Stimulated activated naive B cell treated with anti-CD40 and anti-IgM and Interleukin-4, amounts not matched to agents 10 μg/mL and 1 μg/mL and 100 μg/mL, for 72 hours (primary cell): Measurements from ENCODE around the gene ZNF267.
"Not testable (repeated sequence)": the region's sequence is repeated elsewhere in the genome, so short reads cannot be mapped to it uniquely, and the experiment has no call there.

Source experiments
- ATAC-seq, 2 donors: fragments of 150-1000 bp; cut with Tn5 transposase; replicated peaks; 2 replicates each; pipeline ENCODE4 v1.10.0; 2021; ENCODE audit warnings: moderate library complexity in 1 of 2
- DNase-seq: peaks from one replicate; pipeline ENCODE4 v3.0.0; 2021
- H3K27ac Mint-ChIP-seq: one replicate; pipeline ENCODE4 v1.8.0; 2022; ENCODE audit warnings: mild to moderate bottlenecking, mixed read lengths
- H3K27me3 Mint-ChIP-seq, 2 donors: one replicate each; pipeline ENCODE4 v1.8.0; 2022; ENCODE audit warnings: mixed read lengths in 2 of 2
- H3K36me3 Mint-ChIP-seq, 2 donors: one replicate each; pipeline ENCODE4 v1.8.0; 2022; ENCODE audit warnings: mixed read lengths in 2 of 2, mild to moderate bottlenecking in 1 of 2
- H3K4me1 Mint-ChIP-seq, 2 donors: one replicate each; pipeline ENCODE4 v1.8.0; 2022; ENCODE audit warnings: mixed read lengths in 2 of 2, mild to moderate bottlenecking in 1 of 2
- H3K4me3 Mint-ChIP-seq, 2 donors: one replicate each; pipeline ENCODE4 v1.8.0; 2022; ENCODE audit warnings: mild to moderate bottlenecking in 2 of 2, mixed read lengths in 2 of 2, moderate library complexity in 1 of 2
- H3K9me3 Mint-ChIP-seq, 2 donors: one replicate each; pipeline ENCODE4 v1.8.0; 2022; ENCODE audit warnings: mixed read lengths in 2 of 2, mild to moderate bottlenecking in 1 of 2

The ZNF267 gene

DNA sequence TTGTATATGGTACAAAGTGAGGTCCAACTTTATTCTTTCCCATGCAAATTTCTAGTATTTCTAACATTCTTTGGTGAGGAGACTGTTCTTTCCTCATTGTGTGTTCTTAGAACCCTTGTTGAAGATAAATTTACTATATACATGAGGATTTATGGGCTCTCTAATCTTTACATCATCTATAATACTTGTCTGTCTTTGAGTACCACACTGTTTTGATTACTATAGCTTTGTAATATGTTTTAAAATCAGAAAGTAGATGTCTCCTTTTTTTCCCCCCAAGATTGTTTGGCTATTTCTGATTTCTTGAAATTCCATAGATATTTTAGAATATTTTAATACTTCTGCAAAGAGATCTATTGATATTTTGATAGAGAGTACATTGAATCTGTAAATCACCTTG lies 23.7 kb downstream of the ZNF267 start:
- H3K36me3 Mint-ChIP-seq = peaks cover 80 to 84% of the 10 kb centered on the region in 2 donors
- H3K9me3 Mint-ChIP-seq = peaks cover 16 to 18% of the 10 kb centered on the region in 2 donors
- no peak for ATAC-seq
- no peak overlapping the region for H3K27ac Mint-ChIP-seq
- H3K4me1 Mint-ChIP-seq = peaks cover 31 to 46% of the 10 kb centered on the region in 2 donors
- no peak overlapping the region for H3K4me3 Mint-ChIP-seq
- H3K27me3 Mint-ChIP-seq = no peaks in the 10 kb centered on the region
- DNase-seq = no peak

DNA sequence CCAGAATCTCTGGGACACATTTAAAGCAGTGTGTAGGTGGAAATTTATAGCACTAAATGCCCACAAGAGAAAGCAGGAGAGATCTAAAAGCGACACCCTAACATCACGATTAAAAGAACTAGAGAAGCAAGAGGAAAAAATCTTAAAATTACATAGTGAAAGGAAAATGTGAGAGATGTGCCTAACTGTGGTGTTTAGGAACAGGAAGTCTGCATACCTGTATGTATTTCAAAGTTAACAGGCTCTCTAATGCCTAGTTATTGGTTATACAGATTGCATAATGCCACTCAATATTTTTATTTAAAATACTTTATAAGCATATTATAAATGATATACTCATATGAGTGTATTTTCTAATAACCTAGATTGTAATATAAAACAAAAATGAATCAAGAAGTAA lies 25.9 kb downstream of the ZNF267 start:
- H3K9me3 Mint-ChIP-seq = peaks cover 23 to 25% of the 10 kb centered on the region in 2 donors
- H3K27ac Mint-ChIP-seq = no peak overlapping the region
- ATAC-seq = no peak
- peaks cover 76 to 82% of the 10 kb centered on the region in 2 donors for H3K36me3 Mint-ChIP-seq
- H3K4me1 Mint-ChIP-seq = peaks cover 19 to 35% of the 10 kb centered on the region in 2 donors
- no peak overlapping the region for H3K4me3 Mint-ChIP-seq
- no peaks in the 10 kb centered on the region for H3K27me3 Mint-ChIP-seq
- DNase-seq = no peak

DNA sequence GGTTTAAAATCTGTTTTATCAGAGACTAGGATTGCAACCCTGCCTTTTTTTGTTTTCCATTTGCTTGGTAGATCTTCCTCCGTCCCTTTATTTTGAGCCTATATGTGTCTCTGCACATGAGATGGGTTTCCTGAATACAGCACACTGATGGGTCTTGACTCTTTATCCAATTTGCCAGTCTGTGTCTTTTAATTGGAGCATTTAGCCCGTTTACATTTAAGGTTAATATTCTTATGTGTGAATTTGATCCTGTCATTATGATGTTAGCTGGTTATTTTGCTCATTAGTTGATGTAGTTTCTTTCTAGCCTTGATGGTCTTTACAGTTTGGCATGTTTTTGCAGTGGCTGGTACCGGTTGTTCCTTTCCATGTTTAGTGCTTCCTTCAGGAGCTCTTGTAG lies 31.0 kb downstream of the ZNF267 start:
- Mint-ChIP-seq H3K4me1 (peaks cover 7 to 36% of the 10 kb centered on the region in 2 donors), H3K36me3 (peaks cover 79% of the 10 kb centered on the region in 2 donors), H3K9me3 (peaks cover 39 to 40% of the 10 kb centered on the region in 2 donors), H3K27ac (peak overlapping the region; percentile 14)
- not testable (repeated sequence) for H3K4me3 Mint-ChIP-seq, DNase-seq, H3K27me3 Mint-ChIP-seq, ATAC-seq

DNA sequence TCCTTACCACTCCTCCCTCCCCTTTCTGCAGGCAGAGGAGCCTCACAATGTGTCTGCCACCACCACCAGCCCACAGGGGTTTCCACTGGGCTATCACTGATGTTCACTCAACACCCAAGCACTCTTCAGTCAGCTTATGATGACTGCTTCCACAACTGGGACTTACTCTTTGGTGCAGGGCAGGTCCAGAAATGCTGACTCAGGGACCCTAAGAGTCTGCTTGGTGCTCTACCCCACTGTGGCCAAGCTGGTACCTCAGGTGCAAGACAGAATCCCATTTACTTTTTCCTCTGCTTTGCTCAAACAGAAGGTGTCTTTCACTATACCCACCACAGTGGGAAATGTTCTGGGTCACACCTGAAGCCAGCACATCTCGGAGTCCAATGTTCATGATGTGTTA lies 40.1 kb downstream of the ZNF267 start:
- H3K9me3 Mint-ChIP-seq = peaks cover 53 to 56% of the 10 kb centered on the region in 2 donors

DNA sequence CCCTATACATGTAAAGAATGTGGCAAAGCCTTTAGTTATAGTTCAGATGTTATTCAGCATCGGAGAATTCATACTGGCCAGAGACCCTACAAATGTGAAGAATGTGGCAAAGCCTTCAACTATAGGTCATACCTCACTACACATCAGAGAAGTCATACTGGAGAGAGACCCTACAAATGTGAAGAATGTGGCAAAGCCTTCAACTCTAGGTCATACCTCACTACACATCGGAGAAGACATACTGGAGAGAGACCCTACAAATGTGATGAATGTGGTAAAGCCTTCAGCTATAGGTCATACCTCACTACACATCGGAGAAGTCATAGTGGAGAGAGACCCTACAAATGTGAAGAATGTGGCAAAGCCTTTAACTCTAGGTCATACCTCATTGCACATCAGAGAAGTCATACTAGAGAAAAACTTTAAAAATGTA lies 42.5 kb downstream of the ZNF267 start:
- ATAC-seq = no peak
- peaks cover 87 to 88% of the 10 kb centered on the region in 2 donors for H3K36me3 Mint-ChIP-seq
- H3K27ac Mint-ChIP-seq = peak overlapping the region; percentile 96
- peaks cover 0 to 3% of the 10 kb centered on the region in 2 donors for H3K27me3 Mint-ChIP-seq
- DNase-seq = no peak
- H3K4me1 Mint-ChIP-seq = peaks cover 6 to 15% of the 10 kb centered on the region in 2 donors
- H3K9me3 Mint-ChIP-seq = peaks cover 46% of the 10 kb centered on the region in 2 donors
- H3K4me3 Mint-ChIP-seq = peak overlapping the region; percentile 67 to 72

More for the DNA sequence above, 40.1 kb downstream of the ZNF267 start:
- peaks cover 93 to 94% of the 10 kb centered on the region in 2 donors for H3K36me3 Mint-ChIP-seq
- H3K4me1 Mint-ChIP-seq = peaks cover 6 to 21% of the 10 kb centered on the region in 2 donors
- peak overlapping the region; percentile 9 for H3K27ac Mint-ChIP-seq
- DNase-seq (no peak), ATAC-seq (no peak)
- peaks cover 0 to 3% of the 10 kb centered on the region in 2 donors for H3K27me3 Mint-ChIP-seq
- no peak overlapping the region for H3K4me3 Mint-ChIP-seq

DNA sequence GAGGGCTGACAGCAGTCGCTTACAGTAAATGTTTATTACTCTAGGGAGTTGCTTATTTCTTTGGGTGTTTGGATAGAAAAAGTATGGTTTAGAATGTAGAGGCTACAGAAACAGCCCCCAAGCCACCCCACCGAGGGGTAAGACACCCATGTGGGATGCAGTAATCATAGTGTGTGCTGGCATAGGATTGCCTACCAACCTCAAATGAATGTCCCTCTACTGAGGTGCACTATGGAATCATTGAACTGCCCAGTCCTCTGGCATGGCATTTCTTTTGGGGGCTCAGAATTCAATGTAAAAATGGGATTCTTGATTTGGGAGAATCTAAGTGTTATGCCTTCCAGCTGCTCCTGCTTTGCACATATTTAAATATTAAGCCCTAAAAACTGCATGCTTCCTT lies 46.8 kb downstream of the ZNF267 start:
- peak overlapping the region in 1 of 2 donors; percentile 21 for H3K4me3 Mint-ChIP-seq
- DNase-seq = no peak
- peaks cover 0 to 5% of the 10 kb centered on the region in 2 donors for H3K4me1 Mint-ChIP-seq
- H3K27me3 Mint-ChIP-seq = peaks cover 0 to 3% of the 10 kb centered on the region in 2 donors
- peaks cover 26% of the 10 kb centered on the region in 2 donors for H3K9me3 Mint-ChIP-seq
- peak overlapping the region; percentile 69 for H3K27ac Mint-ChIP-seq
- no peak for ATAC-seq
- H3K36me3 Mint-ChIP-seq = peaks cover 49 to 63% of the 10 kb centered on the region in 2 donors

DNA sequence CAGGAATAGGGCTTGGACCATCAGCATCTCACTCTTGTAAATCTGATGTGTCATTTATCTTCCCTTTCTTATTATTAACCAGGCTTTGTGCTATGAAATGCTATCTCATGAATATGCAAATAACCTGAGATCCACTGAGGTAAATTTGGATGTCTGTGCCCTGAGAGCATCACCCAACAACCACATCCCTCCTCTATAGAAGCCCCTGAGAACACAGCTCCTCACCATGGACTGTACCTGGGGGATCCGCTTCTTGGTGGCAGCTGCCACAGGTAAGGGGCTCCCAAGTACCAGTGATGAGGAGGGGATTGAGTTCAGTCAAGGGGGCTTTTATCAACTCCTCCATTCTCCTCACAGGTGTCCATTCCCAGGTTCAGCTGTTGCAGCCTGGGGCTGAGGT lies 78.2 kb downstream of the ZNF267 start:
- not testable (repeated sequence) for H3K4me3 Mint-ChIP-seq, H3K4me1 Mint-ChIP-seq, ATAC-seq, DNase-seq, H3K9me3 Mint-ChIP-seq, H3K27me3 Mint-ChIP-seq, H3K36me3 Mint-ChIP-seq, H3K27ac Mint-ChIP-seq

DNA sequence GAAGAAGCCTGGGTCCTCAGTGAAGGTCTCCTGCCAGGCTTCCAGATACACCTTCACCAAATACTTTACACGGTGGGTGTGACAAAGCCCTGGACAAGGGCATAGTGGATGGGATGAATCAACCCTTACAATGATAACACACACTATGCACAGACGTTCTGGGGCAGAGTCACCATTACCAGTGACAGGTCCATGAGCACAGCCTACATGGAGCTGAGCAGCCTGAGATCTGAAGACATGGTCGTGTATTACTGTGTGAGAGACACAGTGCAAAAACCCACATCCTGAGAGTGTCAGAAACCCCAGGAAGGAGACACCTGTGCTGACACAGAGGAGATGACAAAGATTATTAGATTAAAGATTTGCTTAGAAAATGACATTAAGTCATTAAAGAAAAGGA lies 78.6 kb downstream of the ZNF267 start:
- DNase-seq, ATAC-seq, H3K9me3 Mint-ChIP-seq, H3K27ac Mint-ChIP-seq, H3K4me1 Mint-ChIP-seq, H3K27me3 Mint-ChIP-seq, H3K36me3 Mint-ChIP-seq, H3K4me3 Mint-ChIP-seq: not testable (repeated sequence)

DNA sequence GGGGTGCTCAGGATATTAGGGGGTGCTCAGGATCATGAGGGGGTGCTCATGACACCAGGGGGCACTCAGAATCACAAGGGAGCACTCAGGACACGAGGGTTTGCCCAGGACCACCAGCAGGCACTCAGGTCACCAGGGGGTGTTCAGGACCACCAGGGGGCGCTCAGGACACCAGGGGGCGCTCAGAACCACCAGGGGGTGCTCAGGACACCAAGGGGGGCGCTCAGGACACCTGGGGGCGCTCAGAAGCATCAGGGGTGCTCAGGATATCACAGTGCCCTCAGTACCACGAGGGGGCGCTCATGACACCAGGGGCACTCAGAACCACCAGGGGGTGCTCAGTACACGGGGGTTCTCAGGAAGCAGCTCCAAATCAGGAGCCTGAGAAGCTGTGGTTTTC lies 82.6 kb downstream of the ZNF267 start:
- not testable (repeated sequence) for H3K36me3 Mint-ChIP-seq, H3K4me1 Mint-ChIP-seq, H3K9me3 Mint-ChIP-seq, ATAC-seq, DNase-seq, H3K4me3 Mint-ChIP-seq, H3K27ac Mint-ChIP-seq
- H3K27me3 Mint-ChIP-seq = peaks cover 14 to 17% of the 10 kb centered on the region in 2 donors

DNA sequence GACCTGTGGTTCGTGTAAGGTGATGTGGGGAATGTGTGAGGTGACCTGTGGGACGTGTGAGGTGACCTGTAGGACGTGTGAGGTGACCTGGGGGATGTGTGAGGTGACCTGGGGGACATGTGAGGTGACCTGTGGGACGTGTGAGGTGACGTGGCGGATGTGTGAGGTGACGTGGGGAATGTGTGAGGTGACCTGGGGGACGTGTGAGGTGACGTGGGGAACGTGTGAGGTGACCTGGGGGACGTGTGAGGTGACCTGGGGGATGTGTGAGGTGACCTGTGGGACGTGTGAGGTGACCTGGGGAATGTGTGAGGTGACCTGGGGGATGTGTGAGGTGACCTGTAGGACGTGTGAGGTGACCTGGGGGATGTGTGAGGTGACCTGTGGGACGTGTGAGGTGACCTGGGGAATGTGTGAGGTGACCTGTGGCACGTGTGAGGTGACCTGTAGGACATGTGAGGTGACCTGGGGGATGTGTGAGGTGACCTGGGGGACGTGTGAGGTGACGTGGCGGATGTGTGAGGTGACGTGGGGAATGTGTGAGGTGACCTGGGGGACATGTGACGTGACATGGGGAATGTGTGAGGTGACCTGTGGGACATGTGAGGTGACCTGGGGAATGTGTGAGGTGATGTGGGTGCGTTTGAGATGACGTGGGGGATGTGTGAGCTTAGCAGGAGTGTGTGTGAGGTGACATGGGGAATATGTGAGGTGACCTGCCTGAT lies 86.7 kb downstream of the ZNF267 start:
- H3K36me3 Mint-ChIP-seq, H3K27ac Mint-ChIP-seq, DNase-seq, H3K9me3 Mint-ChIP-seq, ATAC-seq, H3K4me3 Mint-ChIP-seq, H3K4me1 Mint-ChIP-seq: not testable (repeated sequence)
- peaks cover 14 to 17% of the 10 kb centered on the region in 2 donors for H3K27me3 Mint-ChIP-seq
